HEK293 (cell line): Measurements from ENCODE around the gene ZNF513.

Experiments
- ATF2 ChIP-seq: fragments of 450-650 bp; formaldehyde crosslinking; IDR thresholded peaks from 2 replicates; pipeline ENCODE4 v1.5.1; 2016; ENCODE audit warnings: missing biosample characterization, missing genetic modification characterization, low read depth
- CTCF ChIP-seq: fragments of 450-650 bp; formaldehyde crosslinking; IDR thresholded peaks from 2 replicates; pipeline ENCODE4 v1.5.1; 2016; ENCODE audit warnings: missing biosample characterization, missing genetic modification characterization
- EGR2 ChIP-seq: fragments of 450-650 bp; formaldehyde crosslinking; IDR thresholded peaks from 2 replicates; pipeline ENCODE4 v1.5.1; 2016; ENCODE audit warnings: low read depth, missing biosample characterization, missing genetic modification characterization
- TCF7L2 ChIP-seq: IDR thresholded peaks from 2 replicates; pipeline ENCODE4 v1.6.1; 2011; ENCODE audit warnings: low read depth, mild to moderate bottlenecking, inconsistent platforms, low read length, moderate library complexity, borderline replicate concordance
- TRIM28 ChIP-seq: IDR thresholded peaks from 2 replicates; pipeline ENCODE4 v1.6.1; 2011; ENCODE audit warnings: low read length, control low read depth, borderline replicate concordance
- ZNF133 ChIP-seq: fragments of 450-650 bp; formaldehyde crosslinking; IDR thresholded peaks from 2 replicates; pipeline ENCODE4 v1.5.1; 2016; ENCODE audit warnings: missing biosample characterization, missing genetic modification characterization
- ZNF248 ChIP-seq: fragments of 450-650 bp; formaldehyde crosslinking; IDR thresholded peaks from 2 replicates; pipeline ENCODE4 v1.5.1; 2017; ENCODE audit warnings: missing biosample characterization, missing genetic modification characterization
- ZNF366 ChIP-seq: fragments of 450-650 bp; formaldehyde crosslinking; conservative IDR thresholded peaks from 2 replicates; pipeline ENCODE4 v1.5.1; 2016; ENCODE audit warnings: missing biosample characterization, missing genetic modification characterization
- ZNF501 ChIP-seq: fragments of 450-650 bp; formaldehyde crosslinking; IDR thresholded peaks from 2 replicates; pipeline ENCODE4 v1.5.1; 2016; ENCODE audit warnings: missing biosample characterization, missing genetic modification characterization
- TF ChIP-seq, protein P1 (sequence below): fragments of 450-650 bp; formaldehyde crosslinking; IDR thresholded peaks from 2 replicates; pipeline ENCODE4 v1.5.1; 2016; ENCODE audit warnings: missing biosample characterization, missing genetic modification characterization
- TF ChIP-seq, protein P2 (sequence below): fragments of 450-650 bp; IDR thresholded peaks from 2 replicates; pipeline ENCODE4 v1.5.1; 2018; ENCODE audit warnings: missing biosample characterization, missing genetic modification characterization

DNA sequence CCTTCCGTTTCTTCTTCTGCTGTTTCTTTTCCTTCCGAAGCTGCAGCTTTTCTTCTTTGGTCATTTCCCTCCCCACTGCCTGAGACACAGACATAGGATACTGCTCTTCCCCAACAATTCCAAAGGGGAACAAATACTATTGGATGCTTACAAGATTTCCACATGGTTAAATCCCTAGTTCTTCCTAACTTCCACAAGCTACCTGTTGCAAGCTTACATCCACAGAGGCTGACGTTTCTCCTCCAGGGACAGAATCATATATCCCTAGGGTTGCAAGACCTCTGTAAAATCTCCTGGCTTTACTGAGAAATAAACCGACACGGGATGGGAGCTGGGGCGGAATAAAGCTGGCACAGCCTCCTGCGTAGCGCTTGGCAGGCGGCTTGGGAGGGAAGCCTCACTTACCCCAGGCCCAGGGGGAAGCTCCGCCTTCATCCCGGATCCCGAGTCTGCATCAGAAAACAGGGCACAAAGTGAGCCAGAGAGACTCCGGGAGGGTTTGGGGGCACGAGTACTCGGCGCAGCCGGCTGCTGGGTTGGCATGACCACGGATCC is 11.0 kb downstream of the ZNF513 start:
- TF ChIP-seq EGR2 (tag by site-specific recombination) (no peak), TRIM28 (no peak), CTCF (tag by site-specific recombination) (no peak), ZNF501 (tag by site-specific recombination) (no peak), TCF7L2 (no peak), ATF2 (tag by site-specific recombination) (no peak), ZNF133 (tag by site-specific recombination) (no peak), ZNF248 (no peak), ZNF366 (no peak)
- TF ChIP-seq, protein P1, sequence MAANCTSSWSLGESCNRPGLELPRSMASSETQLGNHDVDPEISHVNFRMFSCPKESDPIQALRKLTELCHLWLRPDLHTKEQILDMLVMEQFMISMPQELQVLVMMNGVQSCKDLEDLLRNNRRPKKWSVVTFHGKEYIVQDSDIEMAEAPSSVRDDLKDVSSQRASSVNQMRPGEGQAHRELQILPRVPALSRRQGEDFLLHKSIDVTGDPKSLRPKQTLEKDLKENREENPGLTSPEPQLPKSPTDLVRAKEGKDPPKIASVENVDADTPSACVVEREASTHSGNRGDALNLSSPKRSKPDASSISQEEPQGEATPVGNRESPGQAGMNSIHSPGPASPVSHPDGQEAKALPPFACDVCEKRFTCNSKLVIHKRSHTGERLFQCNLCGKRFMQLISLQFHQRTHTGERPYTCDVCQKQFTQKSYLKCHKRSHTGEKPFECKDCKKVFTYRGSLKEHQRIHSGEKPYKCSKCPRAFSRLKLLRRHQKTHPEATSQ: no peak
- TF ChIP-seq, protein P2, sequence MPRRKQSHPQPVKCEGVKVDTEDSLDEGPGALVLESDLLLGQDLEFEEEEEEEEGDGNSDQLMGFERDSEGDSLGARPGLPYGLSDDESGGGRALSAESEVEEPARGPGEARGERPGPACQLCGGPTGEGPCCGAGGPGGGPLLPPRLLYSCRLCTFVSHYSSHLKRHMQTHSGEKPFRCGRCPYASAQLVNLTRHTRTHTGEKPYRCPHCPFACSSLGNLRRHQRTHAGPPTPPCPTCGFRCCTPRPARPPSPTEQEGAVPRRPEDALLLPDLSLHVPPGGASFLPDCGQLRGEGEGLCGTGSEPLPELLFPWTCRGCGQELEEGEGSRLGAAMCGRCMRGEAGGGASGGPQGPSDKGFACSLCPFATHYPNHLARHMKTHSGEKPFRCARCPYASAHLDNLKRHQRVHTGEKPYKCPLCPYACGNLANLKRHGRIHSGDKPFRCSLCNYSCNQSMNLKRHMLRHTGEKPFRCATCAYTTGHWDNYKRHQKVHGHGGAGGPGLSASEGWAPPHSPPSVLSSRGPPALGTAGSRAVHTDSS: no peak
